SH-SY5Y (cell line): ENCODE results near the gene PDE4D.

Source experiments
- GATA2 ChIP-seq: IDR thresholded peaks from 2 replicates; pipeline ENCODE4 v1.6.1; 2011; ENCODE audit warnings: mild to moderate bottlenecking, low read depth, low read length
- GATA3 ChIP-seq: IDR thresholded peaks from 2 replicates; pipeline ENCODE4 v1.6.1; 2011; ENCODE audit warnings: low read depth, mild to moderate bottlenecking, low read length, moderate library complexity

- TF ChIP-seq GATA2, result no peak
- no peak for TF ChIP-seq GATA3
These were observed 132.7 kb downstream of the PDE4D start for GRCh38 chr5:59760785-59761348.
